Left ventricle myocardium inferior (tissue), 1 donor: ENCODE measurements around the gene KCTD21. TPM values are rescaled to one million over a fixed set of nuclear protein-coding genes. Genes with fewer than 3 reads are reported as not detected.

Source experiments
- DNase-seq: peaks from one replicate; pipeline ENCODE4 v3.0.0-alpha.2; 2020
- H3K27ac ChIP-seq: fragments of 200-600 bp; replicated peaks from 2 replicates; pipeline ENCODE4 v1.8.0; 2021
- H3K27me3 ChIP-seq: fragments of 200-600 bp; 2 replicates; pipeline ENCODE4 v1.8.0; 2021; ENCODE audit warnings: low read depth
- H3K36me3 ChIP-seq: fragments of 200-600 bp; 2 replicates; pipeline ENCODE4 v1.8.0; 2021
- H3K4me1 ChIP-seq: fragments of 200-600 bp; 2 replicates; pipeline ENCODE4 v1.8.0; 2021
- H3K4me3 ChIP-seq: fragments of 200-600 bp; 2 replicates; pipeline ENCODE4 v1.8.0; 2021; ENCODE audit warnings: mild to moderate bottlenecking, moderate library complexity
- H3K9me3 ChIP-seq: fragments of 200-600 bp; replicated peaks from 2 replicates; pipeline ENCODE4 v1.8.0; 2021
- CTCF ChIP-seq: fragments of 200-600 bp; IDR thresholded peaks from 2 replicates; pipeline ENCODE4 v1.8.0; 2021; ENCODE audit warnings: antibody characterized with exemption, mild to moderate bottlenecking, borderline replicate concordance
- intact Hi-C: fragments of 100-400 bp; cut with micrococcal nuclease; formaldehyde crosslinking; loops from one replicate; pipeline ENCODE4 v1.11.0; 2022
- total RNA-seq: library from RNA; stranded (reverse); fragmentation: NEBNext Ultra II Directional; extraction: Animal tissue kit (Norgen Biotek cat#: 25700); gene quantifications from one replicate; pipeline ENCODE4 v1.2.1, GENCODE V29; 2021
- donor health status: DM: no; HTN: yes; CAD: no; lungs with severe emphysema.

KCTD21 gene
- total RNA-seq, 1 donor from 2014 or later = 8.6 TPM

- intact Hi-C loops = loop anchor here (10.0 kb wide), 1 partner anchor 344 kb away; no protein-coding TSS in a partner anchor
- DNase-seq = no peak
- H3K9me3 ChIP-seq = no peaks in the 10 kb centered on the region
Observed at GRCh38 chr11:78220218-78221157, 32.1 kb upstream of the KCTD21 start.

GRCh38 chr11:78219493-78220217 is 31.2 kb upstream of the KCTD21 start:
- Histone ChIP-seq H3K9me3 (no peaks in the 10 kb centered on the region), H3K27ac (no peak overlapping the region), H3K36me3 (peaks cover 88% of the 10 kb centered on the region), H3K4me3 (no peak overlapping the region), H3K27me3 (no peaks in the 10 kb centered on the region), H3K4me1 (no peaks in the 10 kb centered on the region)
- intact Hi-C loops = loop anchor here (10.0 kb wide), 1 partner anchor 345 kb away; no protein-coding TSS in a partner anchor
- no peak for TF ChIP-seq CTCF
- no peak for DNase-seq

More at GRCh38 chr11:78220218-78221157, 32.1 kb upstream of the KCTD21 start:
- no peaks in the 10 kb centered on the region for H3K4me1 ChIP-seq
- no peaks in the 10 kb centered on the region for H3K27me3 ChIP-seq
- TF ChIP-seq CTCF = no peak
- H3K36me3 ChIP-seq = peaks cover 88% of the 10 kb centered on the region
- no peak overlapping the region for H3K4me3 ChIP-seq
- no peak overlapping the region for H3K27ac ChIP-seq

- Histone ChIP-seq H3K27me3 (no peaks in the 10 kb centered on the region), H3K9me3 (no peaks in the 10 kb centered on the region), H3K27ac (no peak overlapping the region), H3K4me3 (no peak overlapping the region), H3K36me3 (peaks cover 84% of the 10 kb centered on the region), H3K4me1 (no peaks in the 10 kb centered on the region)
- no peak for TF ChIP-seq CTCF
- intact Hi-C loops = no loop called here
- no peak for DNase-seq
Observed at GRCh38 chr11:78218707-78219492, 30.5 kb upstream of the KCTD21 start.

- Histone ChIP-seq H3K9me3 (no peaks in the 10 kb centered on the region), H3K27ac (no peak overlapping the region), H3K4me3 (no peak overlapping the region), H3K36me3 (peaks cover 74% of the 10 kb centered on the region), H3K4me1 (peaks cover 2% of the 10 kb centered on the region), H3K27me3 (no peaks in the 10 kb centered on the region)
- DNase-seq = no peak
- intact Hi-C loops = no loop called here
- no peak for TF ChIP-seq CTCF
Observed at GRCh38 chr11:78217650-78218541, 29.5 kb upstream of the KCTD21 start.
